ENCODE data around the gene KCNG3.

KCNG3 gene

GRCh38 chr2:42493468-42494354, at the start of gene KCNG3:
KCNG3 (minus strand) TSS chr2:42493982; CDS start chr2:42493501, 481 bp downstream.
- FAIRE-seq = no peak

- FAIRE-seq = no peak
Measured at GRCh38 chr2:42542871-42543270, 49.1 kb upstream of the KCNG3 start.

- FAIRE-seq = no peak
Measured at GRCh38 chr2:42537493-42537892, 43.7 kb upstream of the KCNG3 start.

- no peak for FAIRE-seq
Measured at GRCh38 chr2:42532397-42532796, 38.6 kb upstream of the KCNG3 start.

DNA sequence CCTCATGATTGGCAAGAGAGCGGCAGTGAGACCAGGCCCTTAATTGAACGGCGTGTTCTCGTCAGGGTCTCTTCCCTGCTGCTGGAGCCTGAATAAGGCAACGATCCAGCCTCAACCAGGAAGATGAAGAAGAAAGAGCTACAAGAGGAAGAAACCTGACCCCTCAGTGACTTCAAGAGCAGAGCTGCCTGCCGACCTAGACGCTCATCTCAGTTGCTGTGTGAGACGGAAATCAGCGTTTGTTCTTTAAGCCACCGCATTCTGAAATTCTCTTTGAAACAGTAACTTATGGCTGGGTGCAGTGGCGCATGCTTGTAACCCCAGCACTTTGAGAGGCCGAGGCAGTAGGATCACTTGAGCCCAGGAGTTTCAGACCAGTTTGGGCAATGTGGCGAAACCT, 29.6 kb upstream of the KCNG3 start:
- FAIRE-seq = no peak

DNA sequence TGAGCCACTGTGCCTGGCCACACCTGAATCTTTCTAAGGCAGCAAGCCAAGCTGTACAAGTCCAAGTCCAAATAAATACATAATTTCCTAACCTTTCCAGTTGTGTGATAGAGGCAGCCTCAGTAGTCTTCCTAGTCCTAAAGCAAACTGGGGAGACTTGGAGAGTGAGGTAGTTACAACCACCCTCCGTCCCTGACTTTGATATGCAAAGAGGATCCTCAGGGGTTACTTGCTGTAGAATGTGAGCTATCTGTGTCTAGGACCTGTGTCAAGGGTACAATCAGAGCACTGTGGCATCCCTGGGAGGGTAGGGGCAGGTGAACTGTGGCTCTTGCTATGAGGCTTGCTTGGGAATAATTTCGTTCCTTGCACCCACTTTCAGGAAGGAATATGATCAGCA, 28.3 kb upstream of the KCNG3 start:
- FAIRE-seq = no peak

GRCh38 chr2:42519624-42520023, 25.8 kb upstream of the KCNG3 start:
- no peak for FAIRE-seq

DNA sequence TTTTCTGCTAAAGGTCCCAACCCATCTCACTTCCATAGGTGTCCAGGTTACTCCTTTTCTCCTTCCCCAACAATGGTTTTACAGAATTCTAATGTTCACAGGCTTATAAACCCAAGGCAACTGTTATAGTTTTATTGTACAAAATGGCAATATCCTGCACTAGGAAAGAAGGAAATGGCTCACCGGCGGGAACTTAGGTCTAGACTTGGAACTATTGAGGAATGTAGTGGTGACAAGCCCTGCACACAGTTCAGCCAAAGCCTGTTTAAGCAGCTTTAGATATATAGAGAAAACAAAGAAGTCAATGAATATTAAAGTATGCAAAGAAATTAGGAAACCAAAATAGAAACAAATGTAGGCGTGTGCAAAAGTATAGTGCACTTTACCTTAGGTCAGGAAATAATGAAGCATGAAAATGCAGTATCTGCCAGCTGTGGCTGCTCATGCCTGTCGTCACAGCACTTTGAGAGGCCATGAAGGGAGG, 22.7 kb upstream of the KCNG3 start:
- FAIRE-seq = no peak

GRCh38 chr2:42513252-42513918, 19.6 kb upstream of the KCNG3 start:
- peak; percentile 64 for FAIRE-seq

- FAIRE-seq = no peak
Measured at GRCh38 chr2:42510608-42511243, 16.9 kb upstream of the KCNG3 start.

DNA sequence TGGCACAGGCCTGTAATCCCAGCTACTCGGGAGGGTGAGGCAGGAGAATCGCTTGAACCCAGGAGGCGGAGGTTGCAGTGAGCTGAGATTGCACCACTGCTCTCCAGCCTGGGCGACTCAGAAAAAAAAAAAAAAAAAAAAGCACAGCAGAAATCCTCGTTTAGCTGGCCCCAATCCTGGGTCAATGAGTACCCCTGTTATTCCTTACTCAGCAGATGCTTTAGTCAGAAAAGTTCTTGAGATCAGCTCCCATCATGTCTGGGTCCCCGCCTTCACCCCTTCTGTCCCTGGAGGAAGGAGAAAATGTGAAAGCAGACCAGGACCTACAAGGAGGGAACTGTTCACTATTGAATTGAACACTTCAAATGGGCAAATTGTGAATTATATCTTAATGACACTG, 16.4 kb upstream of the KCNG3 start:
- no peak for FAIRE-seq

DNA sequence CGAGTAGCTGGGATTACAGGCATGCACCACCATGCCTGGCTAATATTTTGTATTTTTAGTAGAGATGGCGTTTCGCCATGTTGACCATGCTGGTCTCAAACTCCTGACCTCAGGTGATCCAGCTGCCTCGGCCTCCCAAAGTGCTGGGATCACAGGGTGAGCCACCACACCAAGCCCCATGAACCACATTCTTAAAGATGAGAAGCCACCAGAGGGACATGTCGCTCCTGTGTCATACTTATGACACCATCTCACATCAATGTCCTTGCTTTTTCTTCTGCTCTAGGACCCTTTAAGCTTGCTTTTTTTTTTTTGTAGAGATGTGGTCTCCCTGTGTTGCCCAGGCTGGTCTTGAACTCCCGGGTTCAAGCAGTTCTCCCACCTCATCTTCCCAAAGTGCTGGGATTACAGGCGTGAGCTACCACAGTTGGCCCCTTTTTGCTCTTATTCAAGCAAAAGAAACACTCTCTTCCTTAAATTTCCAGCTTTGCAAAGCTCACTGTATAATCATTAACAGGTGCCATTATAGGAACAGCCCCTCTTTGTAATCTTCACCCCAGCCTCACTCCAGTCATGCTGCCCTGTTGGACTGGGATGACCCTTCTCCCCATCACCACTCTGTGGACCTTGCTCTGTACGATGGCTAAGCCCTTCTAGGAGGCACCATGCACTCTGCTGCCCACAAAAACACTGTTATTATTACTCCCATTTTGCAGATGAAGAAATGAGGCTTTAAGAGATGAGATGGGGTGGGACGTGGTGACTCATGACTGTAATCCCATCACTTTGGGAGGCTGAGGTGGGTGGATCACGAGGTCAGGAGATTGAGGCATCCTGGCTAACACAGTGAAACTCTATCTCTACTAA, 10.8 kb upstream of the KCNG3 start:
- no peak for FAIRE-seq

GRCh38 chr2:42503291-42503690, 9.5 kb upstream of the KCNG3 start:
- FAIRE-seq = no peak

- no peak for FAIRE-seq
Measured at GRCh38 chr2:42498497-42498896, 4.7 kb upstream of the KCNG3 start.

GRCh38 chr2:42495611-42496010, 1.8 kb upstream of the KCNG3 start:
- no peak for FAIRE-seq

DNA sequence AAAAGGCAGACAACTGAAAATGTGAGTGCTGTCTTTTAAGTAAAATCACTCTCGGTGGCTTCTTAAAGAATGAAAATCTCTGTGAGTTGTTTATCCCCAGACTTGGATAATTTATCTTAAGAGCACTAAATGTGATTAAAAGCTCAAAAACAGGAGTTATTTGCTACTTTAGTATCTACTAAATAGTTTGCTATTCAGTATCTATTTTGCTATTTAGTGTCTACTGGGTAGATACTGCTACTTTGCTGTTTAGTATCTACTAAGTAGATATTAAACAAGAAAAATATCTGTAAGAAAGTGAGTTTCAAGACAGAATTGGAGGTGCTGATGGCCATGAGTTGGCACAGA, 1.4 kb upstream of the KCNG3 start:
- FAIRE-seq = no peak

GRCh38 chr2:42494355-42495233, 812 bp upstream of the KCNG3 start:
- FAIRE-seq = peak; percentile 94

- no peak for FAIRE-seq
Measured at GRCh38 chr2:42492691-42493467, 903 bp downstream of the KCNG3 start.

DNA sequence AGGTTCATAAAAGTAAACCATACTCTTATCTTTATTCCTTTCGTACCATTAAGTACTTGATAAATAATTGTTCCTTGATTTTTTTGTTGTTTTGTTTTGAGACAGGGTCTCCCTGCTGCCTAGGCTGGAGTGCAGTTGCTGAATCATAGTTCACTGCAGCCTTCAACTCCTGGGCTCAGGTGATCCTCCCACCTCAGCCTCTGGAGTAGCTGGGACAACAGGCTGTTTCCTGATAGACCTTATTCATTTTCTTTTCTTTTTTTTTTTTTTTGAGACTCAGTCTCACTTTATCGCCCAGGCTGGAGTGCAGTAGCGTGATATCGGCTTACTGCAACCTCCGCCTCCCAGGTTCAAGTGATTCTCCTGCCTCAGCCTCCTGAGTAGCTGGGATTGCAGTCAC, 5.5 kb downstream of the KCNG3 start:
- no peak for FAIRE-seq

GRCh38 chr2:42486145-42486906, 7.5 kb downstream of the KCNG3 start:
- no peak for FAIRE-seq
